OCI-LY1 (cell line): ENCODE measurements around the gene TSR3.

Experiments
- EZH2 ChIP-seq: fragments of 200-600 bp; sonication (generic), shearing (Covaris generic); IDR thresholded peaks from 2 replicates; pipeline ENCODE4 v1.8.0; 2017; ENCODE audit warnings: borderline replicate concordance, mixed run types, mild to moderate bottlenecking, antibody characterized with exemption, low read length, moderate library complexity, mixed read lengths
- TF ChIP-seq, protein P1 (sequence below): fragments of 200-600 bp; sonication (generic), shearing (Covaris generic); IDR thresholded peaks from 2 replicates; pipeline ENCODE4 v1.5.1; 2017; ENCODE audit warnings: mild to moderate bottlenecking, antibody characterized with exemption, low read length, moderate library complexity, mixed read lengths

DNA sequence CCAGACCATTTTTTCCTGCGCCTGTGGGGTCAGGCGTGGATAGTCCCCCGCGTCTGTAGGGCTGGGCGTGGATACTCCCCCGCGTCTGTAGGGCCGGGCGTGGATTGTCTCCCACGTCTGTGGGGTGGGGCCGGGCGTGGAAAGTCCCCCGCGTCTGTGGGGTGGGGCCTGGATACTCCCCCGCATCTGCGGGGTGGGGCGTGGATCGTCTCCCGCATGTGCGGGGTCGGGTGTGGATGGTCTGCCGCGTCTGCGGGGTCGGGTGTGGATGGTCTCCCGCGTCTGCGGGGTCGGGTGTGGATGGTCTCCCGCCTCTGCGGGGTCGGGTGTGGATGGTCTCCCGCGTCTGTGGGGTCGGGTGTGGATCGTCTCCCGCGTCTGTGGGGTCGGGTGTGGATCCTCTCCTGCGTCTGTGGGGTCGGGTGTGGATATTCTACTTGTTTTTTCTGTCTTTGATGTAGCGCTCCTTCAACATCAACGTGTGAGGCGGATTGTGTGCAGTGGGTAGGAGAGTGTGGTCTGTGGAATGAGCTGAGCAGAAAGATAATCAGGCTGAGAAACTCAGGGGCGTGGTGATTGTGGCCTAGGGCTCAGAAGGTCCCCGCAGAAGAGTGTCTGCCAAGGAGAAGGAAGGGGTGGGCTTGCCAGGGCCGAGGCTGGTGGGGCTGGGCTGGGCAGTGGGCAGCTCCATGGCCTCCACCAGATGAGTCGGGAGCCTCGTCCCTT is 3.3 kb upstream of the TSR3 start:
- TF ChIP-seq, protein P1, sequence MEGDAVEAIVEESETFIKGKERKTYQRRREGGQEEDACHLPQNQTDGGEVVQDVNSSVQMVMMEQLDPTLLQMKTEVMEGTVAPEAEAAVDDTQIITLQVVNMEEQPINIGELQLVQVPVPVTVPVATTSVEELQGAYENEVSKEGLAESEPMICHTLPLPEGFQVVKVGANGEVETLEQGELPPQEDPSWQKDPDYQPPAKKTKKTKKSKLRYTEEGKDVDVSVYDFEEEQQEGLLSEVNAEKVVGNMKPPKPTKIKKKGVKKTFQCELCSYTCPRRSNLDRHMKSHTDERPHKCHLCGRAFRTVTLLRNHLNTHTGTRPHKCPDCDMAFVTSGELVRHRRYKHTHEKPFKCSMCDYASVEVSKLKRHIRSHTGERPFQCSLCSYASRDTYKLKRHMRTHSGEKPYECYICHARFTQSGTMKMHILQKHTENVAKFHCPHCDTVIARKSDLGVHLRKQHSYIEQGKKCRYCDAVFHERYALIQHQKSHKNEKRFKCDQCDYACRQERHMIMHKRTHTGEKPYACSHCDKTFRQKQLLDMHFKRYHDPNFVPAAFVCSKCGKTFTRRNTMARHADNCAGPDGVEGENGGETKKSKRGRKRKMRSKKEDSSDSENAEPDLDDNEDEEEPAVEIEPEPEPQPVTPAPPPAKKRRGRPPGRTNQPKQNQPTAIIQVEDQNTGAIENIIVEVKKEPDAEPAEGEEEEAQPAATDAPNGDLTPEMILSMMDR = no peak
- no peak for TF ChIP-seq EZH2
